Measurements from ENCODE around the gene MAPKAP1. TPM values are rescaled to one million over a fixed set of nuclear protein-coding genes. Genes with fewer than 3 reads are reported as not detected.

The MAPKAP1 gene
- total RNA-seq, 1 donor from 2014 or later: 49.6 TPM

GRCh38 chr9:125388978-125389377 lies 318.0 kb downstream of the MAPKAP1 start:
- no peak overlapping the region for H3K27ac ChIP-seq
- TF ChIP-seq, protein P1, sequence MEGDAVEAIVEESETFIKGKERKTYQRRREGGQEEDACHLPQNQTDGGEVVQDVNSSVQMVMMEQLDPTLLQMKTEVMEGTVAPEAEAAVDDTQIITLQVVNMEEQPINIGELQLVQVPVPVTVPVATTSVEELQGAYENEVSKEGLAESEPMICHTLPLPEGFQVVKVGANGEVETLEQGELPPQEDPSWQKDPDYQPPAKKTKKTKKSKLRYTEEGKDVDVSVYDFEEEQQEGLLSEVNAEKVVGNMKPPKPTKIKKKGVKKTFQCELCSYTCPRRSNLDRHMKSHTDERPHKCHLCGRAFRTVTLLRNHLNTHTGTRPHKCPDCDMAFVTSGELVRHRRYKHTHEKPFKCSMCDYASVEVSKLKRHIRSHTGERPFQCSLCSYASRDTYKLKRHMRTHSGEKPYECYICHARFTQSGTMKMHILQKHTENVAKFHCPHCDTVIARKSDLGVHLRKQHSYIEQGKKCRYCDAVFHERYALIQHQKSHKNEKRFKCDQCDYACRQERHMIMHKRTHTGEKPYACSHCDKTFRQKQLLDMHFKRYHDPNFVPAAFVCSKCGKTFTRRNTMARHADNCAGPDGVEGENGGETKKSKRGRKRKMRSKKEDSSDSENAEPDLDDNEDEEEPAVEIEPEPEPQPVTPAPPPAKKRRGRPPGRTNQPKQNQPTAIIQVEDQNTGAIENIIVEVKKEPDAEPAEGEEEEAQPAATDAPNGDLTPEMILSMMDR (IDR thresholded peaks at IDR 0.05): no peak
- no peak for DNase-seq (ENCODE audit: low spot score in 2 of 2)
- no peaks in the 10 kb centered on the region for H3K9me3 ChIP-seq
- no peak overlapping the region for H3K4me3 ChIP-seq
- H3K36me3 ChIP-seq: no peaks in the 10 kb centered on the region
- intact Hi-C loops (cut with DNase I): no loop called here
- no peaks in the 10 kb centered on the region for H3K4me1 ChIP-seq
- no peaks in the 10 kb centered on the region for H3K27me3 ChIP-seq

DNA sequence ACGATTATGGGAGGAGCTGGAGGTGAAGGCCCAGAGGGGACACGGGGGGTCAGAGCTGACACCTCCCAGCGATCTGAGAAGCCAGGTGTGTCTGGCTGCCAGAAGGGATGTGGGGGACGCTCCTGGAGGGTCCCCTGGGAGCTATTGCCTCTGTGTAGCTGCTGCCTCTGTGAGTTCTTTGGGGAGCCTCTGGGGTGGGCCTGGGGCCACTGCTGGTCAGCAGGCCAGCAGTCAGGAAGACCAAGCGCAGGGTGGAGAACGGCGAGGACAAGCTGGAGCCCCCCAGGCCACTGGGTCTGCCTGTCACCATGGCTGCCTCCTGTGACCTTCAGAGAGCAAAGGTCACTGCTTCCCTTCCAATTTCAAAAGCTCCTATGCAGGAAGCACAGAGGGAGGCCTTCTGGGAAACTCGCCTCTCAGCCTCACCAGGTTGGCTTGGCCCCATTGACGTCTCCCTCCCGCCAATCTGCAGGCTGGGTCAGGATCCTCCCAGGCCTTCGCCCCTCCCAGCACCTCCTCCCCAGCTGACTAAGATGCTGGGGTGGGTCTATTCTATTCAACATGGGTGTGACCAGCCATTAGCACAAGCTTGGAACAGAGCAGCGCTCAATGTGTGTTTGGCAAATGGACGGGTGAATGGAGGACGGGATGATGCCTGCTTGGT lies 319.0 kb downstream of the MAPKAP1 start:
- Histone ChIP-seq H3K36me3 (no peaks in the 10 kb centered on the region), H3K27ac (no peak overlapping the region), H3K4me3 (no peak overlapping the region), H3K4me1 (no peaks in the 10 kb centered on the region), H3K27me3 (no peaks in the 10 kb centered on the region), H3K9me3 (no peaks in the 10 kb centered on the region)
- intact Hi-C loops (cut with DNase I): no loop called here
- TF ChIP-seq, protein P1 (IDR thresholded peaks at IDR 0.05): no peak
- DNase-seq (ENCODE audit: low spot score in 2 of 2): no peak

Other genes with a start within 250 kb of the MAPKAP1 start
- gene PBX3, start 40.2 kb upstream of the MAPKAP1 start, total RNA-seq: 24.3 TPM

Data from ascending aorta (tissue), 2 donors.